Activated CD4-positive, CD25-positive, alpha-beta regulatory T cell treated with anti-CD3 and anti-CD28 coated beads, Interleukin-2, amount 50 U/mL, for 16 hours (primary cell): ENCODE measurements around the gene GDPGP1.
A peak's percentile ranks its signal among the peaks of the same experiment; 100 is the strongest.

Source experiments
- DNase-seq: peaks from one replicate; pipeline ENCODE4 v3.0.0-alpha.2; 2020; ENCODE audit warnings: low read depth, low spot score

The GDPGP1 gene

DNA sequence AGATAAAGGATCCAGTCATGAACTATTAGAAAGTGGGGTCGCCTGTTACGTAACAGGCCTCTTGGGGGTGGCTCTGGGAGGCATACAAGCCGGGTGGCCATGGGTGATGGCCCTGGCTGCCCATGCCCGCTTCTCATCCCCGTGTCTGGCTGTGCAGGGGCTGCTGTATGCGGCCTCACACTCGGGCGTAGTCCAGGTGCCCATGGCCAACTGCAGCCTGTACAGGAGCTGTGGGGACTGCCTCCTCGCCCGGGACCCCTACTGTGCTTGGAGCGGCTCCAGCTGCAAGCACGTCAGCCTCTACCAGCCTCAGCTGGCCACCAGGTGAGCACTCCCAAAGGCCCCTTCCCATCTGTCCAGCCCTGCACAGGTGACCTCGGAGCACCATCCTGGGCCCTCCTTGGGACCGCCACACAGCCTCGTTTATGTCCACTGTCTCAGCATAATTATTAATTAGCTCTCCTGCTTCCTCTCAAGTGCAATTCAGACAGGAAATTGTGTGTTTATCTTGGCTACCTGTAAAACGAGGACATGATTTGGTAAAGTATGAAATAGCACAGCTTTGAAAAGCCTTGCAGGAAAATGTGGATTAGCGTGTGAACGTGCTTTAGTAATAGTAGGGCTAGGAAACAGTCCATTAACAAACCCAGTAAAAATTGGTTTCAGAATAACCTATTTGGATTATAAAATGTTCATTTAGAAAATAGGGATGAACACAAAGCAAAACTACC is 8.3 kb upstream of the GDPGP1 start:
- no peak for DNase-seq

DNA sequence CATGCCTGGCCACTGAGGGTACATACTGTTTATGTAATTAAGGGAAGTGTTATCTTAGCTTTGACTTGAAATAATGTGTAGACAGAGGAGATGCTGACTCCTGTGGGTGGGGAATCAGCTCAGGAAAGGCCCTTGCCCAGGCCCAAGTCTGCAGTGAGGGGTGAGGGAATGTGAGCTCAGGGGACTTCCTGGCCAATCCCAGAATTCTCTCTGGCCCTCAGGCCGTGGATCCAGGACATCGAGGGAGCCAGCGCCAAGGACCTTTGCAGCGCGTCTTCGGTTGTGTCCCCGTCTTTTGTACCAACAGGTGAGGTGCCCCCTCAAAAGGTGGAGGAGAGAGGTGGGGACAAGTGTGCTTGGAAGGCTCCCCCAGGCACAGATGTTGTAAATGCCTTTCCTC is 6.7 kb upstream of the GDPGP1 start:
- no peak for DNase-seq

DNA sequence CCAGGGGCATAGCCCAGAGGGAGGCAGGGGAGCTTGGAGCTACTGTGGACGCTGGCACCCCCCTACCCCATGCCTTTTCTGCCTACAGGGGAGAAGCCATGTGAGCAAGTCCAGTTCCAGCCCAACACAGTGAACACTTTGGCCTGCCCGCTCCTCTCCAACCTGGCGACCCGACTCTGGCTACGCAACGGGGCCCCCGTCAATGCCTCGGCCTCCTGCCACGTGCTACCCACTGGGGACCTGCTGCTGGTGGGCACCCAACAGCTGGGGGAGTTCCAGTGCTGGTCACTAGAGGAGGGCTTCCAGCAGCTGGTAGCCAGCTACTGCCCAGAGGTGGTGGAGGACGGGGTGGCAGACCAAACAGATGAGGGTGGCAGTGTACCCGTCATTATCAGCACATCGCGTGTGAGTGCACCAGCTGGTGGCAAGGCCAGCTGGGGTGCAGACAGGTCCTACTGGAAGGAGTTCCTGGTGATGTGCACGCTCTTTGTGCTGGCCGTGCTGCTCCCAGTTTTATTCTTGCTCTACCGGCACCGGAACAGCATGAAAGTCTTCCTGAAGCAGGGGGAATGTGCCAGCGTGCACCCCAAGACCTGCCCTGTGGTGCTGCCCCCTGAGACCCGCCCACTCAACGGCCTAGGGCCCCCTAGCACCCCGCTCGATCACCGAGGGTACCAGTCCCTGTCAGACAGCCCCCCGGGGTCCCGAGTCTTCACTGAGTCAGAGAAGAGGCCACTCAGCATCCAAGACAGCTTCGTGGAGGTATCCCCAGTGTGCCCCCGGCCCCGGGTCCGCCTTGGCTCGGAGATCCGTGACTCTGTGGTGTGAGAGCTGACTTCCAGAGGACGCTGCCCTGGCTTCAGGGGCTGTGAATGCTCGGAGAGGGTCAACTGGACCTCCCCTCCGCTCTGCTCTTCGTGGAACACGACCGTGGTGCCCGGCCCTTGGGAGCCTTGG is 5.9 kb upstream of the GDPGP1 start:
- DNase-seq: no peak

DNA sequence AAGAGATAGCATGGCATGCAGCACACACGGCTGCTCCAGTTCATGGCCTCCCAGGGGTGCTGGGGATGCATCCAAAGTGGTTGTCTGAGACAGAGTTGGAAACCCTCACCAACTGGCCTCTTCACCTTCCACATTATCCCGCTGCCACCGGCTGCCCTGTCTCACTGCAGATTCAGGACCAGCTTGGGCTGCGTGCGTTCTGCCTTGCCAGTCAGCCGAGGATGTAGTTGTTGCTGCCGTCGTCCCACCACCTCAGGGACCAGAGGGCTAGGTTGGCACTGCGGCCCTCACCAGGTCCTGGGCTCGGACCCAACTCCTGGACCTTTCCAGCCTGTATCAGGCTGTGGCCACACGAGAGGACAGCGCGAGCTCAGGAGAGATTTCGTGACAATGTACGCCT is 5.0 kb upstream of the GDPGP1 start:
- DNase-seq: no peak

DNA sequence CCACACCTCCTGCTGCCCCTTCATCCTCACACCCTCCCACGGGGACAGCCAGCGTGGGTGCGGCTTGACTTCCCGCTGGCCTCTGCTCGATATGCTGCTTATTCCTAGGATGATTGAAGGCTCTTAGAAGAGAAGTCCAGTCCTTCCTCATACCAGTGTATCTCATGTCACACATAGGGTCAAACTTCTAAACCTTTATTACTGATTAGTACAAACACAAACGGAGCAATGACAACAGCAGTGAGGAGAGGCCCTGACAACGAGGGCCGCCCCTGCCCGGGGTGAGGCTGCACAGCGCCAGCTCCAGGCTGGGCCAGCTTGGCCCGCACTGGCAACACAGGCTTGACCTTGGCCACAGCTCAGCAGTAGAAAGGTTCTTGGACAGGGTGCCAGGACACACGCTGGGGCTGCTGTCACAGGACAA is 3.9 kb upstream of the GDPGP1 start:
- no peak for DNase-seq

DNA sequence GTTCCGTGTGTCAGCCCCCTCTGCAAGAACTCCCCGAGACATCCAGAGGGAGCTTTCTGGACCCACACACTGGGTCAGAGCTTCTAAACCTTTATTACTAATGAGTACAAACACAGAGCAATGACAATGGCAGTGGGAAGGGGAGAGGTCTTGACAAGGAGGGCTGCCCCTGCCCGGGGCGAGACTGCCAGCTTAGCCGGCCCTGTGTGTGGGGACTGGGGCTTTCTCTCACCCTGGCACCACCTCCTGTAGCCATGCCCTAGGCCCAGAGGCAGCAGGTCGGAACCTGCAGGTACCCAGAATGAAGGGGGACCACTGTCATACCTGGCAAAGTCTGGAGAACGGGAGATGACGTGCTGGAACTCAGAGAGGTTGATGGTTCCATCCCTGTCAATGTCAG is 3.4 kb upstream of the GDPGP1 start:
- DNase-seq: no peak

DNA sequence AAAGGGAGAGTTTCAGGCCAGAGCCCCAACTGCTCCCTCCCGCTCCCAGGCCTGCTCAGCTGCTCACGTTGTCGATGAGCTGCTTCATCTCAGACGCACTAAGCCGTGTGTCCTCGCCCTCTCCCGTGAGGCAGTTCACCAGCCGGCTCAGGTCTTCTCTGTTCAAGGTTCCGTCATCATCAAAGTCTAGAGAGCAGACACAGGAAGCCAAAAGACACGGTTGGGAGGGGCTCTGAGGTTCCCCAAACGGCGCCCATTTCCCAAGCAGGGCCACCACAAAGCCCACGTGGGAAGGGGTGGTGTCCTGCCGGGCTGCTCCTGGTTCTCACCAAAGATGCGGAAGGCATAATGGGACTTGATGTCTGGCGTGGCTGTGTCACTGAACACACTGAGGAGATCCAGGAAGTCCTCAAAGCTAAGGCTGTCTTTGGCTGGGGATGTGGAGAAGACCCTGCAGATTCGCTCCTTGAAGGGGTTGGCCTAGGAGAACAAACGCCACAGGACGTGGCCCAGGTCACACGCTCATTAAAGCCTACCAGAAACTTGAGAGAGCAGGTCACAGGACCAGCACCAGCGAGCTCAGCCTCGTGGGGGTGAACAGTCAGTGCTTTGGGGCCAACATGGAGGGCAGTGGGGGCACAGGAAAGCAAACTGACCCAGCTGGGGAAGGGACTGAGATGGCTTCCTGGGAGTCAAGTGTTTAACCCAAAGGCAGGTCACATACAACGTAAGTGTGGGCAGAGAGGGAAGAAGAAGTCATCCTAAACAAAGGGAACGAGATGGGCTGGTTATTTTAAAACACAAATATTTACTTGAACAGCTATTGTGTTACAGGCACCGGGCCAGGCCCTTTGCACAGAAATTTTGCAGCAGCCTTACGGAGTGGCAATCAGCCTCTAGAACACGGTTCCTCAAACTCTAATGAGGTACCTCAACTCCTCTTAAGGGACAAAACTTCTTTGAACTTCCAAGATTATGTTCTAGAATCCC is 2.7 kb upstream of the GDPGP1 start:
- DNase-seq: peak; percentile 63

DNA sequence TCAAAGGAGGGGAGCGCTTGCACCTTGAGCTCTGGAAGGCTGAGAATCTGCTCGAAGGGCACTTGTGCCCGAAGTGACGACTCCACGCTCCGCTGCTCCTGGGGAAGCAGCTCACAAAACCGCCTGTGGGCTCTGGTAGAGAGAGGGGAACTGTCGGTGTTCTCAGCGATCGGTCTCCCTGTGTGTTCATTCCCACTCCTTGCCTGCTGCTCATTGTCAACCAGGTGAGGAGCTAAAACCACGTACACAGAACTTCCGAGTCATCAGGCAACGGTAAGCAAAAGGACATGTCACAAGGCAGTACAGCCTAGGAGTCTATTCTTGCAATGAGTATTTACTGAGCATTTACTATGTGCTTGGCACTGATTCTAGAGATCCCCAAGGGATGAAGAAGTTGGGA is 1.8 kb upstream of the GDPGP1 start:
- DNase-seq: no peak

DNA sequence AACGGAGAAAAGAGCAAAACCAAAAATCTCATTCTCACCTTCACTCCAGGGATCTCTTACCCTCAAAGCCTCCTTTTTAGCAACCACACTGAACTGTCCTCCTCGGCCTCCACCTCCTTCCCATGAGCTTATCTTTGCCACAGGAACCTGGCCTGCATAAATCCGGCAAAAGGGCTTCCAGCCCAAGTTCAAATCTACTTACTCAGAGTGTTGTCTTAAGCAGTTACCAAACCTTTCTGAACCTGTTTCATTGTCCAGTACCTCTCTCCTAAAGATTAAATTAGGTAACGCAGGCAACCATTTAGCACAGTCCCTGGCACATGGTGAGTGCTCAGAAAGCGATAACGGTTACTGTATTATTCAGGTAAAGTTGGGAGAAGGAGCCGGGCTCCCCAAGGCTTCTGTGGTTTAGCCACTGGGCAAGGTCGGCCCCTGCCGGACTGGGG is 1.0 kb upstream of the GDPGP1 start:
- DNase-seq: no peak

DNA sequence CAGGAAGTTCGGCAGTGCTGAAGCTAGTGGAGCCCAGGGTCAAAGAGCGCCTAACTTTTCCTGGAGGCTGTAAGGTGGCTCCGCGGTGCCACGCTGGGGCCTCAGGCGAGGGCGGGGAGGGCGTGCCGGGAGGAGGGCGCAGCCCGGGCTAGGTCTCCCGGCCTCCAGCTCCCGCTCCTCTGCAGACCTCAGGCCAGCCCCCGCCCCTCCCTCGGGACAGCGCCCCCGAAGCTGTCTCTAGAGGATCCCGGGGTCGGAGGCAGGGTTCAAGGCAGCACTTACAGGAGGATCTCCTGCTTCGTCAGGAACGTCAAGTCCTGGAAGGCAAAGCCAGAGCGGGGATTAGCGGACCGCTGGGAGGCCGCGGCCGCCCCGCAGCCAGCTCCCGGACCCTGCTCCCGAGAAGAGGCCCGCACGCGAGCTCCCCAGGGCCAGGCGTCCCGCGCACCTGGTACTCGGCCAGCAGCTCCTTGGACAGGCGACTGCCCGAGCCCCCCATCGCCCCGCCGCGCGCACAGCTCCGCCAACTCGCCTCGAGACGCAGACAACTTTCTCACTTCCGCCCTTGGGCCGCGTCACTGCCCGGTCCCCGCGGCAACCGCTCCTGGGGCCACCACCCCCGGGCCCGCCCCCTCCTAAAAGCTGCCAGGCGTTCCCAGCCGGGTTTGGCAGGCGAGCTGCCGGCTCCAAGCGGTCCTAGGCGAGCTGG is 468 bp upstream of the GDPGP1 start, which contains the start of gene CIB1:
TSS of gene CIB1 (minus strand) at position 555 of the 709 bp plus-strand sequence. CDS start at position 499, 56 bp downstream.
- DNase-seq: peak; percentile 27

DNA sequence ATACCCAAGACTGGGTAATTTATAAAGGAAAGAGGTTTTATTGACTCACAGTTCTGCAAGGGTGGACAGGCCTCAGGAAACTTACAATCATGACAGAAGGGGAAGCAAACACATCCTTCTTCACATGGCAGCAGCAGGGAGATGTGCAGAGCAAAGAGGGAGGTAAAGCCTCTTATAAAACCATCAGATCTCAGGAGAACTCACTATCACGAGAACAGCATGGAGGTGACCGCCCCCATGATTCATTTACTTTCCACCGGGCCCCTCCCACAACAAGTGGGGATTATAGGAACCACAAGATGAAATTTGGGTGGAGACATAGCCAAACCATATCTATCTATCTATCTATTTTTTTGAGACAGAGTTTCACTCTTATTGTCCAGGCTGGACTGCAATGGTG is 5.4 kb downstream of the GDPGP1 start:
- DNase-seq: no peak

DNA sequence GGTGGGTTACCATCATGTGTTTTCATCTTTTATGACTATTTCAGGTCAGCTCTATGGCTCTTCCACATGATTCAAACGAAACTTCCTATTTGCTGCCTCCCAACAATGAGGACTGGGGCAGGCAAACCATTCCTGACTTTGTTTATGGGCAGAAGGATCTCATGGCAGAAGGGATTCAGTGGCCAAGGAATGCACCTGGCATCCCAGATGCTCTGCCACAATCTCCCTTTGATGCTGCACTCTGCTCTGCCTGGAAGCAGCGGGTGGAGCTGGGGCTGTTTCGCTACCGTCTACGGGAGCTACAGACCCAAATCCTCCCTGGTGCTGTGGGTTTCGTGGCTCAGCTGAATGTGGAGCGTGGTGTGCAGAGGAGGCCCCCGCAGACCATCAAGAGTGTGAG is 6.8 kb downstream of the GDPGP1 start:
- DNase-seq: no peak

DNA sequence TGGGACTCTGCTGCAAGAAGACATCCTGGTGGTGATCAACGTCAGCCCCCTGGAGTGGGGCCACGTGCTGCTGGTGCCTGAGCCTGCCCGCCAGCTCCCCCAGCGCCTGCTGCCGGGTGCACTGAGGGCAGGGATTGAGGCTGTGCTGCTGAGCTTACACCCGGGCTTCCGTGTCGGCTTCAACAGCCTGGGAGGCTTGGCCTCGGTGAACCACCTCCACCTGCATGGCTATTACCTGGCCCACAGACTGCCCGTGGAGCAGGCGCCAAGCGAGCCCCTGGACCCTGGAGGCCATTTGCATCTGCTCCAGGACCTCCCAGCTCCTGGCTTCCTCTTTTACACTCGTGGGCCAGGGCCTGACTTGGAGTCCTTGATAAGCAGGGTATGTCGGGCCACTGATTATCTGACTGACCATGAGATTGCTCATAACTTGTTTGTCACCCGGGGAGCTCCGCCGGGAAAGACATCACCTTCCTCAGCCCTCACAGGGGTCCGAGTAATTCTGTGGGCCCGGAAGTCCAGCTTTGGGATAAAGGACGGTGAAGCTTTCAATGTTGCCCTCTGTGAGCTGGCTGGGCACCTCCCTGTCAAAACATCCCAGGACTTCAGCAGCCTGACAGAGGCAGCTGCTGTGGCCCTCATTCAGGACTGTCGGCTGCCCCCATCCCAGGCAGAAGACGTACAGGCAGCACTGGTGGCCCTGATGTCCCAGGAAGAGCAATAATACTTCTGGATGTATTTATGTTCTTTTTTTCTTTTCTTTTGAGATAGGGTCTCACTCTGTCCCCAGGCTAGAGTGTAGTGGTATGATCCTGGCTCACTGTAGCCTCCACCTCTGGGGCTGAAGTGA is 7.6 kb downstream of the GDPGP1 start:
- DNase-seq: no peak

DNA sequence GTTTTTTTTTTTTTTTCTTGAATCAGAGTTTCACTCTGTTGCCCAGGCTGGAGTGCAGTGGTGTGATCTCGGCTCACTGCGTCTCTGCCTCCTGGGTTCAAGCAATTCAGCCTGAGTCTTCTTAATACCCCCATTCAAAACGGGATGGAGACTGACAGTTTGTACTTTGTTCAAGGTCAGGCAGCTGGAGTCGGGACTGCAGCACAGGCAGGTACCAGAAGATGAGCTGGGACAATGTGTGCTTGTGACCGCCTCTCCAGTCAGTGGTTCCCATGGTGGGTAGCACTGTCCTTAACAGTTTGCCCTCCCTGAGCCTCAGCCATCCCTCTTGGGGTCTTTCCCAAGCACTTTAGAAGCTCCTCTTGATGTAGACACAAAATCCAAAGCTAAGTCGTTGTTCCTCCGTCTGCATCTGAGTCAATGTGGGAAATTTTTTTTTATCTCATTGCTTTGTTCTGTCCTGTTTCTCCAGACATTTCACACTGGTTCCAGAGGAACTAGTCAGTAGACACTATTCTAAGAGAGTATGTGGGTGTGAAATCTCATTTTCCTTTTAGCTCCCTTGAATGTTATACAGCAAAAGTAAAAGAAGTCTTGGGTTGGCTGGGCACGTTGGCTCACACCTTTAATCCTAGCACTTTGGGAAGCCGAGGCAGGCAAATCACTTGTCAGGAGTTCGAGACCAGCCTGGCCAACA is 10.1 kb downstream of the GDPGP1 start:
- DNase-seq: no peak

DNA sequence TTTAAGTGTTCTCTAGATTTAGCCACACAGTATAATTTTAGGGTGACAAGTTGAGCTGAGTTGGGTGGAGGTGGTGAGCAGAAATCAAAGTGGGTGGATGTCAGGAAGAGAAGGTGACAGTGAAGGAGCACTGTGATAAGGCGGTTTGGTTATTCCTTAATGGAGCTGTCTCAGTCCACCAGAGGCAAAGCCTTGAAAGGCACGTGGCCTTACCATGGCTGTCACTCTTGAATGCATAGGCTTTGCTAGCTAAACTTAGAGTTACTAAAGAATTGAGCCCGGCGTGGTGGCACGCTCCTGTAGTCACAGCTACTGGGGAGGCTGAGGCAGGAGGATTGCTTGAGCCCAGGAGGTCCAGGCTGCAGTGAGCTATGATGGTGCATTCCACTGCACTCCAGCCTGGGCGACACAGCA is 14.8 kb downstream of the GDPGP1 start:
- no peak for DNase-seq

DNA sequence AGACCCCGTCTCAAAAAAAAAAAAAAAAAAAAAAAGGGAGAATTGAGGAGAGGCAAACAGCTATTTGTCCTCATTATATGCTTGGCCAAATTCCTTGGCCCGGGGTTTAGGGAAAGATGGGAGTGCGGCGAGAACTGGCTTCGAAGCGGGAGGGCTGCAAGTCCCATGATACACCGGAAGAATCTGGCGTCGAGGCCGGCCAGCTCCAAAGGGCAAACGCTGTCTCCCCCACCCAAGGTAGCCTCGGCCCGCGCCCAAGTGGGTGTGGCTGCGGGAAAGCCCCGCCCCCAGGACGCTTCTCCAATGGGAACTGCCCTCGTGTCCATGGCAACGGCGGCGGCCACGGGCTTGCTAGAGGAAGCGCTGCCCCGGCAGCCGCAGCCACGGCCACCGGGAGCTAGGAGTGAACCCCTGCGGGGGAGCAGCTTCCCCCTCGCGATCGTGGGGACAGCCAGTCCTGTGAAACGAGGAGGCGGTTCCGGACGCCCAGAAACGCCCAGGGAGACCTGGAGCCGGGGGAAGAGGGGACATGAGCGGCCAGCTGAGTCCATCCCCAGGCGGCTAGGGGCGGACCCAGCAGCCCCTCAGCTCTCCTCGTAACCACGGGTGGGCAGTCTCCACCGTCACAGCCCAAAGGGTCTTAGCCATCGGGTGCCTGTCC is 15.3 kb downstream of the GDPGP1 start, which contains the start of gene TTLL13:
TSS of gene TTLL13 (plus strand) at position 354 of the 661 bp plus-strand sequence. CDS start 1,075 bp downstream, outside the sequence.
- peak; percentile 44 for DNase-seq

DNA sequence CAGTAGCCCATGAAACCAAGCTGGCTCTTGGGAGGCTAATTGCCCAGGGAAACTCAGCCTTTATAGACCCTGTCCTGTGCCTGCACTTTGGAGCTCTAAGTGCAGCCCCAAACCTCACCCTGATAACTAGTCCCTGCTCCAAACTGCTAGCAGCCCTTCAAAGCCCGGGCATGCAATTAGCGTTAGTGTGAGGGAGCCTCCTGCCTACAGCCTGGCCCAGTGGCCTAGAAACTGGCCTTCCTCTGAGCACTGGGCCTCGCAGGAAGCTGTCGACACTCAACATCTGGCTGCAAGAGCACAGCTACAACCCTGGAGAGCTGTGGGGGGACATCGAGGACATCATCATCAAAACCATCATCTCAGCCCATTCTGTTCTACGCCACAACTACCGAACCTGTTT is 23.8 kb downstream of the GDPGP1 start:
- DNase-seq: no peak

DNA sequence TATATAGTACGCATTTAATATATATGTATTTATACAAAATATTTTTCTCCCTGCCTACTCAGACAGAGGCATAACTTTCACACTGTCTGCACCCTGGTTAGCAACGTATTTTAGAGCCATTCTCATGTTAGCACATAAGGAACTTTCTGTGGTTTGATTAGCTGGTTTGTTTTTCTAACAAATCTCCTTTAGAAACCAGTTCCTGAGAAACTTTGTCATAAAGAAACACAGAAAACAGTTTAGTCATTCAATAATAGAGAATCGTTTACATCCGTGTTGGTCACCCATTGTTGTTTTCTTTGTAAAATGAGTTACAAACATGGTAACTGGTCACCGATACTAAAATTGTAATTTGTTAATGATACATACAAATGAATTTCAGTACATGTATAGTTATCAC is 25.5 kb downstream of the GDPGP1 start:
- no peak for DNase-seq
